Fibroblast of mammary gland (primary cell): ENCODE results near the gene SH2D1A.
"Not testable (repeated sequence)": the region's sequence is repeated elsewhere in the genome, so short reads cannot be mapped to it uniquely, and the experiment has no call there.

Source experiments
- DNase-seq: peaks from one replicate; pipeline ENCODE4 v3.0.0-alpha.2; 2010; ENCODE audit warnings: low read depth
- H3K4me3 ChIP-seq: 2 replicates; pipeline ENCODE4 v1.5.1; 2011; ENCODE audit warnings: low read depth, mild to moderate bottlenecking, low read length, moderate library complexity; ENCODE audit not compliant: control insufficient read depth
- CTCF ChIP-seq: conservative IDR thresholded peaks from 2 replicates; pipeline ENCODE4 v1.5.1; 2011; ENCODE audit warnings: low read depth, low read length, inconsistent platforms; ENCODE audit not compliant: control insufficient read depth, insufficient read depth

The SH2D1A gene

GRCh38 chrX:124333862-124334261 lies 12.5 kb upstream of the SH2D1A start:
- TF ChIP-seq CTCF, result no peak
- no peak overlapping the region for H3K4me3 ChIP-seq
- DNase-seq, result no peak

GRCh38 chrX:124334555-124334954 lies 11.8 kb upstream of the SH2D1A start:
- DNase-seq, result not testable (repeated sequence)

GRCh38 chrX:124335598-124335997 lies 10.8 kb upstream of the SH2D1A start:
- no peak for DNase-seq
- no peak overlapping the region for H3K4me3 ChIP-seq
- no peak for TF ChIP-seq CTCF

More at GRCh38 chrX:124334555-124334954, 11.8 kb upstream of the SH2D1A start:
- H3K4me3 ChIP-seq, result not testable (repeated sequence)

- no peak overlapping the region for H3K4me3 ChIP-seq
- DNase-seq, result no peak
- TF ChIP-seq CTCF, result no peak
These were observed 8.4 kb upstream of the SH2D1A start for GRCh38 chrX:124337916-124338315.

GRCh38 chrX:124338733-124339514 lies 7.4 kb upstream of the SH2D1A start:
- DNase-seq, result no peak
- TF ChIP-seq CTCF, result no peak
- H3K4me3 ChIP-seq, result no peak overlapping the region

- no peak for TF ChIP-seq CTCF
- H3K4me3 ChIP-seq, result no peak overlapping the region
These were observed 4.8 kb upstream of the SH2D1A start for GRCh38 chrX:124341396-124342132.

GRCh38 chrX:124342174-124342867 lies 4.0 kb upstream of the SH2D1A start:
- H3K4me3 ChIP-seq, result no peak overlapping the region
- no peak for DNase-seq
- TF ChIP-seq CTCF, result no peak

More at GRCh38 chrX:124341396-124342132, 4.8 kb upstream of the SH2D1A start:
- no peak for DNase-seq
